ENCODE results near the gene FUT4. TPM values are rescaled to one million over a fixed set of nuclear protein-coding genes. Genes with fewer than 3 reads are reported as not detected.
A peak's percentile ranks its signal among the peaks of the same experiment; 100 is the strongest.
"Not testable (repeated sequence)": the region's sequence is repeated elsewhere in the genome, so short reads cannot be mapped to it uniquely, and the experiment has no call there.

Gene FUT4
- total RNA-seq, 1 donor from 2014 or later: 3.7 TPM

DNA sequence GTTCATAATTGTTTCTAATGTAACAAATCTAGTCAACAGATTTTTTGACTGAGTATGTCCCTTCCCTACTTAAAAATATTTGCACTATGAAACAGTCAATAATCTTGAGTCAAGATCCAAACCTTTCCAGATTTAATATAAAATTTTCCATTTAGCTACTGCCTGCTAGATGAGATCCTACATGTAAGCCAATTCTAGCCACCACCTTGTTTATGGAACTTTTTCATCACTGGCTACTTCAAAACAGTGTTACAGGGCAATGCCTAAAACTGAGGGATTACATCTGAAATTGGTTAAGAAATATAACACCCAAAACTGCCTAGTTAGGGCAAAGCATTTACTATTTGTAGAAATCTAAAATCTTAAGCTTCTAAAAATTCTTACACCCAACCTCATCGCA lies 10.5 kb upstream of the FUT4 start:
- no peak for DNase-seq (ENCODE audit: low read depth in 2 of 2)

DNA sequence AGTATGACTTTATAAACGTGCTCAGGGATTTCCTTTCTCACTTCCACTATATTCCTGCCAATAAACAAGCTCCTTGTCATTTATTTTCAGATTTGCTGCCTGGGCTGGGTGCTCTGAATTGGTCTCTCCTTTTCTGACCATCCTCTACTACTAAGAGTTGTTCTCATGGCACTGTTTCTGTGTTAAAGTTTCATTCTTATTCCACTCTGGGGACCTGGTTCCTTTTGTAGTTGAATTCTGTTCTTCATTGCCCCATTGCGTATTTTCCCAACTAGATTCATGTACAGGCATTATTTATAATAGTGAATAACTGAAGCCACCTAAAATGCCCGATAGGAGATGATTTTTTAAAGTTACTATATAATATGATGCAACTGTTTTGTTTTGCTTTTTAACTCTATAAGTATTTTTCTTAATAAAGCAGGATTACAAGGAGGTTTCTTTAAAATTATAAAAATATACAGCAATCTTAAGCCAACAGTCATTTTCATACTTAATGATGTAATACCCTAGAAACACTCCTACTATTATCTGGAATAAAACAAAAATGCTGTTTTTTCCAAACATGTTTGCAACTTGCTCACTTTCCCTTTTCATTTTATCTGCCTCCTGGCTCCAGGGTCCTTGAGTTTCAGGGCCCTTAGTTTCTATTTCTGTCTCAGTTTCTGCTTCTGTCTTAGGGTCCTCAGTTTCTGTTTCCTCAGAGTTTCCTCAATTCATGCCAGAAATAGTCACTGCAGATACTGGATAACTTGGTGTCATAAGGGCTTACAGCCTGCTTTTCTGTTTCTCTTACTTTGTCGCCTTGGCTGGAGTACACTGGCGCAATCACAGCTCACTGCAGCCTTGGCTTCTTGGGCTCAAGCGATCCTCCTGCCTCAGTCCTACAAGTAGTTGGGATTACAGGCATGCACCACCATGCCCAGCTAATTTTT lies 9.8 kb upstream of the FUT4 start:
- no peak for DNase-seq (ENCODE audit: low read depth in 2 of 2)

DNA sequence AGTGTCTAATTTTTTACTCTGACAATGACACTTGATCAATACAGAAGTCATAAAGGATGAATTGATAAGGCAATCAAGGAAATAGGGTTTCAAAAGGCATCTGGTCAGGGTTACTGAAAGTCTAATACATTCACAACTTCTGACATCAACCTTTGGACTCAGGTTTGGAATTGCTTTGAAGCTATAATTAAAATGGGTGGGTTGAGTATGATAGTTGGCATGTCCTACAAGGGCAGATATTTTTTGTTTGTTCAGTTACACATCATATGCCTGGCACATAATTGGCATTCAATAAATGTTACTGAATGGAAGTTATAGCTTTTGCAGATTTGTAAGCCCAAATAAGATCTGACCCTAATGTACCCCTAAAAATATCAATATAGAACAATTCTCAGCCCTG lies 7.3 kb upstream of the FUT4 start:
- no peak for DNase-seq (ENCODE audit: low read depth in 2 of 2)

DNA sequence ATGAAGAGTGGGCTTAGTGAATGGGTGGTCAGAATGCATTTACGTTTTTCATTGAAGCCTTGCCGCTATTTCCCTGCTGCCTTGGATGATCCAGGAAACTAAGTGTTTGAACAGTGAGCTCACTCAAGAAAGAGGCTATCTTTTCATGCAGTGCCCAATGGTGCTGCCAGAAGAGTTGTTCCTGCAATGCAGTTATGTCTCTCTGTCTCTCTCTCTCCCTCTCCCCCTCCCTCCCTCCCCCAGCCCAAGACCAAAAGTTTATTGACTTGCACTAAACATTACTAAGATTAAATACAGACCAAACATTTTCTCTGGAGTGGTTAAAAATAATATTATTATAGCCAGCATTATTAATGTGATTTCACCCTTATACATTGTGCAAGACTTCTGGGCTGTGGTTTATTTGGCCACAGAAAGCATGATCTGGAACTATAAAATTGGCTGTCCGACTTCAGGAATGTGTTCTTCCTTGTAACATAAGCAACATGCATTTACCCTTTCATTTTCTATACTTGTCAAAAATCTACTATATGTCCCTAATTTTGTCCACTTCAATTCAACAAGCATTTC lies 6.6 kb upstream of the FUT4 start:
- no peak for DNase-seq (ENCODE audit: low read depth in 2 of 2)

DNA sequence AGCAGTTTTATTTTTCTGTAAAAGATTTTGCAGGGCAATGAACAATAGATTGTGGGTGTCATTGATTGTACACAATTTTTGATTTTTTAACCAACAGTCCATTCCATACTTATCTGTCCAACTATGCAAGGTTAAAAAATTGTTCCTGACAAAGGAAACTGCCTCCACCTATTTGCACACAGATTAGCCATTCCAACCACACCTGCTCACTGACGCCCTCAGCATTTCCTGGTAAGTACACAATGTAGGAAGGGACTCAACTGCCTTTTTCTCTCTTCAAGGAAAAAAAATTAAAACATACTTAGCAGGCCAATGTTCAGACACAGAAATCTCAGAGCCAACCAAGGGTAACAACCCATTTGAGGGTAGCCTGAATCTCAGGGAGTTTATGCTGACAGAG lies 4.3 kb upstream of the FUT4 start:
- DNase-seq (ENCODE audit: low read depth in 2 of 2): no peak

DNA sequence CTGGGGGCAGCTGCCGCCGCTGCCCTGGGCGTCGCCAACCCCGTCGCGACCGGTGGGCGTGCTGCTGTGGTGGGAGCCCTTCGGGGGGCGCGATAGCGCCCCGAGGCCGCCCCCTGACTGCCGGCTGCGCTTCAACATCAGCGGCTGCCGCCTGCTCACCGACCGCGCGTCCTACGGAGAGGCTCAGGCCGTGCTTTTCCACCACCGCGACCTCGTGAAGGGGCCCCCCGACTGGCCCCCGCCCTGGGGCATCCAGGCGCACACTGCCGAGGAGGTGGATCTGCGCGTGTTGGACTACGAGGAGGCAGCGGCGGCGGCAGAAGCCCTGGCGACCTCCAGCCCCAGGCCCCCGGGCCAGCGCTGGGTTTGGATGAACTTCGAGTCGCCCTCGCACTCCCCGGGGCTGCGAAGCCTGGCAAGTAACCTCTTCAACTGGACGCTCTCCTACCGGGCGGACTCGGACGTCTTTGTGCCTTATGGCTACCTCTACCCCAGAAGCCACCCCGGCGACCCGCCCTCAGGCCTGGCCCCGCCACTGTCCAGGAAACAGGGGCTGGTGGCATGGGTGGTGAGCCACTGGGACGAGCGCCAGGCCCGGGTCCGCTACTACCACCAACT lies 1.0 kb downstream of the FUT4 start:
- no peak for DNase-seq (ENCODE audit: low read depth in 2 of 2)

DNA sequence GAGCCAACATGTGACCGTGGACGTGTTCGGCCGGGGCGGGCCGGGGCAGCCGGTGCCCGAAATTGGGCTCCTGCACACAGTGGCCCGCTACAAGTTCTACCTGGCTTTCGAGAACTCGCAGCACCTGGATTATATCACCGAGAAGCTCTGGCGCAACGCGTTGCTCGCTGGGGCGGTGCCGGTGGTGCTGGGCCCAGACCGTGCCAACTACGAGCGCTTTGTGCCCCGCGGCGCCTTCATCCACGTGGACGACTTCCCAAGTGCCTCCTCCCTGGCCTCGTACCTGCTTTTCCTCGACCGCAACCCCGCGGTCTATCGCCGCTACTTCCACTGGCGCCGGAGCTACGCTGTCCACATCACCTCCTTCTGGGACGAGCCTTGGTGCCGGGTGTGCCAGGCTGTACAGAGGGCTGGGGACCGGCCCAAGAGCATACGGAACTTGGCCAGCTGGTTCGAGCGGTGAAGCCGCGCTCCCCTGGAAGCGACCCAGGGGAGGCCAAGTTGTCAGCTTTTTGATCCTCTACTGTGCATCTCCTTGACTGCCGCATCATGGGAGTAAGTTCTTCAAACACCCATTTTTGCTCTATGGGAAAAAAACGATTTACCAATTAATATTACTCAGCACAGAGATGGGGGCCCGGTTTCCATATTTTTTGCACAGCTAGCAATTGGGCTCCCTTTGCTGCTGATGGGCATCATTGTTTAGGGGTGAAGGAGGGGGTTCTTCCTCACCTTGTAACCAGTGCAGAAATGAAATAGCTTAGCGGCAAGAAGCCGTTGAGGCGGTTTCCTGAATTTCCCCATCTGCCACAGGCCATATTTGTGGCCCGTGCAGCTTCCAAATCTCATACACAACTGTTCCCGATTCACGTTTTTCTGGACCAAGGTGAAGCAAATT lies 1.8 kb downstream of the FUT4 start:
- no peak for DNase-seq (ENCODE audit: low read depth in 2 of 2)

DNA sequence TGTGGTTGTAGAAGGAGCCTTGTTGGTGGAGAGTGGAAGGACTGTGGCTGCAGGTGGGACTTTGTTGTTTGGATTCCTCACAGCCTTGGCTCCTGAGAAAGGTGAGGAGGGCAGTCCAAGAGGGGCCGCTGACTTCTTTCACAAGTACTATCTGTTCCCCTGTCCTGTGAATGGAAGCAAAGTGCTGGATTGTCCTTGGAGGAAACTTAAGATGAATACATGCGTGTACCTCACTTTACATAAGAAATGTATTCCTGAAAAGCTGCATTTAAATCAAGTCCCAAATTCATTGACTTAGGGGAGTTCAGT lies 2.4 kb downstream of the FUT4 start:
- DNase-seq (ENCODE audit: low read depth in 2 of 2): no peak

DNA sequence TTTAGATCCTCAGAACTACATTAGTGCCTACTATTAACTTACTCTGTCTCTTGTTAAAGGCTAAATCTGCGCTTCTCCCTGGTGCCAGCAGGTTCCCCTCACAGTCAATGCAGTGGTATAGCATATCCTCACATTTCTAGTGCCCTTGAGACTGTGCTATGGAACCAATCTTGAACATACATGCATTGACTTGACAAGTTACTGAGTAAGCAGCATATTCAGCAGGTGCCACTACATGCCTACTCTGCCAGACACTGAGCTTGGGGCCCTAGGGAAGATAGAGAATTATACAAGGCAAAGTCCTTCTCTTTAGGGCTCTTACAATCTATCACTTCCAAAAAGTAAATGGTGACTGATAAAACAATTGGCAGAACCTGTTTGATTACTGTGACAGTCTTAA lies 3.2 kb downstream of the FUT4 start:
- DNase-seq (ENCODE audit: low read depth in 2 of 2): no peak

DNA sequence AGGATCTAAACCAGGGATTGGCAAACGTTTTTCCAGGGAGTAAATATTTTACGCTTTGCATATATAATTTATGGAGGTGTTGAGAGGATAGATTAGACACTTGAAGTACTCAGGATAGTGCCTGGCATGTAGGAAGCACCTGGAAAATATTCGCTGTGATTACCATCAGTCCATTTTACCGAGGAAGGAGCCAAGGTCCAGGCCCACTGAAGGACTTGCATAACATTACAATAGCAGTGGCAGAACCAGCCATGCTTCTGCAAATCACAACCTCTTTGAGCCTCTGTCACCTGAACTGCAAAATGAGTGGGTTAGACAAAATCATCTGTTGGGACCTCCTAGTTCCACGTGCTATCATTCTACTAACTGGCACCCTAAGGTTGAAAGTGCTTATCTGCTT lies 5.4 kb downstream of the FUT4 start:
- DNase-seq (ENCODE audit: low read depth in 2 of 2): no peak

DNA sequence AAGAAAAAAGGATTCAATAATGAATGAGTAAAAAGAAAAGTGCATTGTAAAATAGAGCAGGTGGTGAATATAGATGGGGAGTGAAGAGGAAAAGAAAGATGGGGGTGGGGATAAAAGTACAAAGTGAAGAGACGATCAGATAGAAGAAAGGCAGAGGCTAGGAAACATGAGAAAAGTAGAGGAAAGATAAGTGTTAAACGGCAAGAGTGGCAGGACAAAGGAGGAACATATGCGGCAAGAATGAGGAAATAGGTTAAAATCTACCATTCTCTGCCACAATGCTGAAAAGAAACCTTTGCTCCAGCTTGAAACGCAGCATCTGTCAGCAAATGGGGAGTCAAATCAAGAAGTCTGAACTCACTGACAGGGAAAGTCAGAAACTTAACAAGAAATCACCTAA lies 6.8 kb downstream of the FUT4 start:
- no peak for DNase-seq (ENCODE audit: low read depth in 2 of 2)

DNA sequence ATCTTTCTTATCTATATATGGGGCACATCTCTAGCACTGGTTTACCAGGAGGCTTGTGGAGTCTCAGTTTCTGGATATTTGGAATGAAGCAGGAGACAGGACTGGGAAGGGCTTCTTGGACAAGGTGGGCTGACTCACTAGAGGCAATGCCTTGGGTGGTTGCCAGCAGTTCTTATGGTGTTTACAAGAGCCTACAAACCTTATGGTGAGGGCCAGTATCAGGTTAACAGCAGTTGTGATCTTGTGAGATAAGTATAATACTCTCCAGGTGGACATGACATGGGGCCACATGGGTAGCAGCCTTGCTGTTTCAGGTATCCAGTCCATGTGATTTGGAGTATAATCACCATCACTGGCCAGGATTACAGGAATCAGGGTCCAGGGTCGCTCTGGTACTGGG lies 10.2 kb downstream of the FUT4 start:
- DNase-seq (ENCODE audit: low read depth in 2 of 2): peak in 1 of 2 donors; percentile 38

DNA sequence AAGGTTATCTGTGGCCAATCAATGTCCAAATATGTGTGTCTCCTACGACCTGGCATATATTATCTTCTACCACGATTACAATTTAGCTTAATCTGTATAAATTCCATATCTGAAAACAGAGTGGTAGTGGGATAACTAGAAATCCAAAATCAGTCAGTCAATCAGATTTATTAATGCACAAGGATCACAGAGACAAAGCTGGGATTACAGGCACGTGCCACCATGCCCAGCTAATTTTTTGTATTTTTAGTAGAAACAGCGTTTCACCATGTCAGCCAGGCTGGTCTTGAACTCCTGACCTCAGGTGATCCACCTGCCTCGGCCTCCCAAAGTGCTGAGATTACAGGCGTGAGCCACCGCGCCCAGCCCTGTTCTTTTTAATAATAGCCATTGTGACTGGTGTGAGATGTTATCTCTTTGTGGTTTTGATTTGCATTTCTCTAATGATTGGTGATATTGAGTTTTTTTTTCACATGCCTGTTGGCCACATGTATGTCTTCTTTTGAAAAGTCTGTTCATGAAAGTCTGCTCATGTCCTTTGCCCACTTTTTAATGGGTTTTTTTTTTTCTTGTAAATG lies 12.1 kb downstream of the FUT4 start:
- not testable (repeated sequence) for DNase-seq (ENCODE audit: low read depth in 2 of 2)

DNA sequence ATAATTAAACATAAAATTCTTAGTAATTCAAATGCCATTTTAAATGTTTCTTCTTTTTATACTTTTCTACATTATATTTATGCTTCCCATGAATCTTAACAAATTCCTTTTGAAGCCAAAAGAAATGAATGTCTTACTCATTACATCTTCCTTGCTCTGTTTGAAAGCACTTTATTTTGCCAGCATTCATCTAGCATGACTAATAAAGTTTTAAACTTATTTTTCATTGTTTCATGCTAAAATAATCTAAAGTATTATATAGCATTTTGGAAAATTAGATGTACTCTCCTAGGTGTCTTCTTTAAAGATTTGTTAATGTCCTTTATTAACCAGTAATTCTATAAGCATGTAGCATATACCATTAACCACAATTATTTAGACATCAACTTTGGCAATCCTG lies 13.7 kb downstream of the FUT4 start:
- DNase-seq (ENCODE audit: low read depth in 2 of 2): no peak

DNA sequence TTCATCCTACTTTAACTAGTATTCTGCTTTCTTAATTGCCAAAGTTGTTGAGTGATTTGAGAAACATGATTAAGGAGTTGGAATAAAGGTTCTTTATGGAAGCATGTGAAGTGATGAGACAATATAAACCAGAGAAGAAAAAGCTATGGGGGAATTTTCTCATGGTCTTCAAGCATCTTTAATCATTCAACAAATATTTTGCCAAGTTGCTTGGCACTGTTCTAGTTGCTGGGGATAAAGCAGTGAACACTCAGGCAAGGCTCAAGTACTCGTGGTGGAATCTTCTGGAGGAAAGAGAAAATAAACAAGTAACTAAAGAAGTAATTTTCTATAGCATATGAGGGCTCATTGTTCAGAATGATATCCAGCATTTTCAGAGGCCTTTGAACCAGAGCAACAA lies 14.3 kb downstream of the FUT4 start:
- no peak for DNase-seq (ENCODE audit: low read depth in 2 of 2)

DNA sequence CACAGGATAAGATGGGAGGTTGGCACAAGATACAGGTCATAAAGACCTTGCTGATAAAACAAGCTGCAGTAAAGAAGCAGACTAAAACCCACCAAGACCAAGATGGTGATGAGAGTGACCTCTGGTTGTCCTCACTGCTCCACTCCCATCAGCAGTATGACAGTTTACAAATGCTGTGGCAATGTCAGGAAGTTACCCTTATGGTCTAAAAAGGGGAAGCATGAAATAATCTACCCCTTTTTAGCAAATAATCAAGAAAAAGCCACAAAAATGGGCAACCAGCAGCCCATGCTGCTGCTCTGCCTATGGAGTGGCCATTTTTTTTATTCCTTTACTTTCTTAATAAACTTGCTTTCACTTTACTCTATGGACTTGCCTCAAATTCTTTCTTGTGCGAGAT lies 14.7 kb downstream of the FUT4 start:
- no peak for DNase-seq (ENCODE audit: low read depth in 2 of 2)

DNA sequence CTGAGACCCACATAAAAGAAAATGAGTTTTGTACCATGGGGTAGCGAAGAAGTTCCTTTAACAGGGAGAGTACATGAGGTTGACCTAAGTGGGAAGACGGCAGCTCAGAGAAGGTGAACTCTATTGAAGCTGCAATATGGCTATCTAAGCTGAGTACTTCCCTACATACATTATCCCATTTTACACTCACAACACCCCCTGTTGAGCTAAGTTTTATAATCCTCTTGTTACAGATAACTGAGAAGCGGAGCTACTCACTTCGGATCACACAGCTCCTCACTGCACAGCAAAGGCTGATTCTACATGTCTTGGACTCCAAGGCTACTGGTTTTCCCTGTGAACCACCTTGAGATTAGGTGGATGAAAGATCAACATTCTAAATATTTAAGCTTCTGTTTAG lies 15.2 kb downstream of the FUT4 start:
- DNase-seq (ENCODE audit: low read depth in 2 of 2): no peak

DNA sequence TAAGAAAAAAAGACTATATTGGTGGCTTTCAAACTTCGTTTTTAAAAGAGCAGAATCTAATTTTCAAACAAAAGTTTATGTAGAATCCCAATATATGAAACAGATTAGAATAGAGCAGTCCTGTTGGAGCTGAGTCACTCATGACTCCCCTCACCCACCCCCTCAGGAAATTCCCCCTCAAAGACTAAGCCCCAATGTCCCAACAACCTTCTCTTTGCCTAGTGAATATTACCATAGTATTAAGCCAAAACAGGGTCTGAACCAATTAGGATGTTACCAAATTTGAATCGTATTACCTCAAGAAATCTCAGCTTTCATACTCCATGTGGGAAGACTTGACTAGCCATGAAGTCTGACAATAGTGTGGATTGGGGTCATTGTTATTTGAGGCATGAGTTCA lies 15.6 kb downstream of the FUT4 start:
- DNase-seq (ENCODE audit: low read depth in 2 of 2): no peak

DNA sequence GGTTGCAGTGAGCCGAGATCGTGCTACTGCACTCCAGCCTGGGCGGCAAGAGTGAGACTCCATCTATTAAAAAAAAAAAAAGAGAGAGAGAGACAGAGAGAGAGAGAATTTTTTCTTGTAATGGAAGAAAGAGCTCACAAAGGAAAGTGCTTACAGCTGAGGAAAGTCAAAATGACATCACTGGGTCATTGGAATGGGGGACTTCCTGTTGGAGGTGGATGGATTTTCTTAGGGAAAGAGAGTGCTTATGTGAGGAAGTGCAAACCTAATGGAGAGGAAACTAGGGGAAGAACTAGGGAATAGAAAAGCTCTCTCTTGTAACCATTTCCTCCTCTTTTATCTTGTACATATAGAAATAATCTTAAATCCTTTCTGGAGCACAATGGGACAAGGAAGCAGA lies 17.1 kb downstream of the FUT4 start:
- no peak for DNase-seq (ENCODE audit: low read depth in 2 of 2)

DNA sequence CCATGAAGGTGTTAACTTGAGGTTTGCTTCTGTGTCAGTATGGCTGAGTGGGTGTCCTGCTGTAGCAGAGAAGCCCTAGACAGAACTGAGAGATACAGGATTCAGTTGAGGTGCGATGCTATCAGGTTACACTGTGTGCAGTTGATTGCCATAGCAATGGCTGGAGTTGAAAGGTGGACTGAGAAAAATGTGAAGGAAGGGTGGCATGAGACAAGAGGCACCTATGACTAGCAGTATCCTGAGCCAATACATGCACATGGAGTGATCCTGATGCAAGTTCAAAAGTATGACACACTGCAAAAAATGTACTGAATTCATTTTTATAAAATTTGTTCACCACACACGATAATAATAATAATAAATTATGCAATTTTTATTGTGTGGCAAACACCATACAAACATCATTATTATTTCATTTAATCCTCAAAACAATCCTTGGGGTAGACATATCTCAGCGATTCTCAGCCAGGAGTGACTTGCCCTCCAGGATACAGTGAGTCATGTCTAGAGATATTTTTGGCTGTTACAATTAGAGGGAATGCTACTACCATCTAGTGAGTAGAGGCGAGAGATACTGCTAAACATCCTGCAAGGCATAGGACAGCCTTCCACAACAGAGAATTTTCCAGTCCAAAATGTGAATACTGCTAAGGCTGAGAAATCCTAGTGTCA lies 19.6 kb downstream of the FUT4 start:
- peak in 1 of 2 donors; percentile 48 for DNase-seq (ENCODE audit: low read depth in 2 of 2)

DNA sequence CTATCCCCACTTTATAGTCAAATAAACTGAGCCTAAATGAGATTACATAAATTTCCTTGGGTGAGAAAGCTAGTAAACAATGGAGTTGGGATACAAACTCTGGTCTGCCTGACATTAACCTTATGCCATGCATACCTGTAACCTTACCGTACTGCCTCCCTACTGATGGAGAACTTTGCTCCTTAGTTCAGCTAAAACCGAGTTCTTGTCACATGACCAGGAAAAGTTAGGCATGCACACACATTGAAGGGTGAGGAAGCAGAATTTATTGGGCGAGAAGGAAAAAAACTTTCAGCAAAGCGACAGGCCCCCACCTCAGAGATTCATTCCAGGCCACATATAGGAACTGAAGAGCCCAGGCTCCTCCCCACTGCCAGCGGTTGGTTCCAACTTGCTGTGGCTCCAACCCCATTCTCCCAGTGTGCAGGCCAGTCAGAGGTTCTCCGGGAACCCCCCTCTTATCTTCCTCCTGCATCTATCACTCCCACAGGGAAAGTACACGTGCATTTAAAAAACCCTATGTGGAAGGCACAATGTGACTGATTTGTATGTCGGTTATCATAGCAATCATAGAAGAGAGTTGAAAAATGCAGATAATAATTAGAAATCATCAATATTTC lies 20.2 kb downstream of the FUT4 start:
- no peak for DNase-seq (ENCODE audit: low read depth in 2 of 2)

Measured in dermis microvascular lymphatic vessel endothelial cell (primary cell).